ENCODE data around the gene SFN.

GRCh38 chr1:26827663-26828062, 35.3 kb upstream of the SFN start:
- TF ChIP-seq POLR2AphosphoS5 (IDR thresholded peaks at IDR 0.05; ENCODE audit: insufficient read depth, low read depth, low read length), result no peak
- no peak for TF ChIP-seq CTCF (IDR thresholded peaks at IDR 0.05; ENCODE audit: extremely low read depth in 1 of 2, insufficient read depth in 1 of 2, low read depth in 1 of 2, low read length in 2 of 2)
- TF ChIP-seq EZH2 (IDR thresholded peaks at IDR 0.05; ENCODE audit: borderline replicate concordance, low read depth, low read length, severe bottlenecking), result no peak
- no peak for TF ChIP-seq POLR2A (IDR thresholded peaks at IDR 0.05; ENCODE audit: low read depth, low read length)
- TF ChIP-seq GATA2 (IDR thresholded peaks at IDR 0.05; ENCODE audit: insufficient read depth, insufficient read length, low read depth, low read length), result no peak
- TF ChIP-seq MYC (IDR thresholded peaks at IDR 0.05; ENCODE audit: low read depth, low read length), result no peak
